ENCODE data around the gene MGAT4A.
"Not testable (repeated sequence)": the region's sequence is repeated elsewhere in the genome, so short reads cannot be mapped to it uniquely, and the experiment has no call there.

MGAT4A gene

GRCh38 chr2:98702858-98703620 lies 27.9 kb downstream of the MGAT4A start:
- no peak for DNase-seq (ENCODE audit: low spot score)

- no peak for DNase-seq (ENCODE audit: low spot score)
Measured at GRCh38 chr2:98702127-98702802, 28.7 kb downstream of the MGAT4A start.

GRCh38 chr2:98701230-98701629 lies 29.7 kb downstream of the MGAT4A start:
- no peak for DNase-seq (ENCODE audit: low spot score)

GRCh38 chr2:98698896-98699295 lies 32.0 kb downstream of the MGAT4A start:
- no peak for DNase-seq (ENCODE audit: low spot score)

GRCh38 chr2:98697651-98698337 lies 33.1 kb downstream of the MGAT4A start:
- no peak for DNase-seq (ENCODE audit: low spot score)

GRCh38 chr2:98696200-98696599 lies 34.7 kb downstream of the MGAT4A start:
- DNase-seq (ENCODE audit: low spot score) = no peak

GRCh38 chr2:98695255-98695654 lies 35.7 kb downstream of the MGAT4A start:
- DNase-seq (ENCODE audit: low spot score) = no peak

GRCh38 chr2:98693477-98693876 lies 37.5 kb downstream of the MGAT4A start:
- no peak for DNase-seq (ENCODE audit: low spot score)

GRCh38 chr2:98692090-98693054 lies 38.6 kb downstream of the MGAT4A start:
- no peak for DNase-seq (ENCODE audit: low spot score)

- no peak for DNase-seq (ENCODE audit: low spot score)
Measured at GRCh38 chr2:98691303-98691702, 39.6 kb downstream of the MGAT4A start.

GRCh38 chr2:98685930-98686887 lies 44.7 kb downstream of the MGAT4A start:
- no peak for DNase-seq (ENCODE audit: low spot score)

- DNase-seq (ENCODE audit: low spot score) = no peak
Measured at GRCh38 chr2:98683728-98684127, 47.2 kb downstream of the MGAT4A start.

- DNase-seq (ENCODE audit: low spot score) = no peak
Measured at GRCh38 chr2:98676742-98677141, 54.2 kb downstream of the MGAT4A start.

GRCh38 chr2:98674233-98674964 lies 56.5 kb downstream of the MGAT4A start:
- DNase-seq (ENCODE audit: low spot score) = no peak

- no peak for DNase-seq (ENCODE audit: low spot score)
Measured at GRCh38 chr2:98669675-98670074, 61.3 kb downstream of the MGAT4A start.

GRCh38 chr2:98665677-98666076 lies 65.3 kb downstream of the MGAT4A start:
- no peak for DNase-seq (ENCODE audit: low spot score)

GRCh38 chr2:98664323-98664722 lies 66.6 kb downstream of the MGAT4A start:
- DNase-seq (ENCODE audit: low spot score) = no peak

GRCh38 chr2:98663511-98664090 lies 67.3 kb downstream of the MGAT4A start:
- DNase-seq (ENCODE audit: low spot score) = no peak

GRCh38 chr2:98659491-98659840 lies 71.5 kb downstream of the MGAT4A start:
- not testable (repeated sequence) for DNase-seq (ENCODE audit: low spot score)

Measured in AG08396 (cell line).